CD4-positive, alpha-beta T cell treated with Interferon alpha-2 for 1 hour (primary cell): Measurements from ENCODE around the gene AP2A2.

Experiments
- DNase-seq, 2 donors: peaks; one replicate each; pipeline ENCODE4 v3.0.0-alpha.2; 2020 to 2022

AP2A2 gene

DNA sequence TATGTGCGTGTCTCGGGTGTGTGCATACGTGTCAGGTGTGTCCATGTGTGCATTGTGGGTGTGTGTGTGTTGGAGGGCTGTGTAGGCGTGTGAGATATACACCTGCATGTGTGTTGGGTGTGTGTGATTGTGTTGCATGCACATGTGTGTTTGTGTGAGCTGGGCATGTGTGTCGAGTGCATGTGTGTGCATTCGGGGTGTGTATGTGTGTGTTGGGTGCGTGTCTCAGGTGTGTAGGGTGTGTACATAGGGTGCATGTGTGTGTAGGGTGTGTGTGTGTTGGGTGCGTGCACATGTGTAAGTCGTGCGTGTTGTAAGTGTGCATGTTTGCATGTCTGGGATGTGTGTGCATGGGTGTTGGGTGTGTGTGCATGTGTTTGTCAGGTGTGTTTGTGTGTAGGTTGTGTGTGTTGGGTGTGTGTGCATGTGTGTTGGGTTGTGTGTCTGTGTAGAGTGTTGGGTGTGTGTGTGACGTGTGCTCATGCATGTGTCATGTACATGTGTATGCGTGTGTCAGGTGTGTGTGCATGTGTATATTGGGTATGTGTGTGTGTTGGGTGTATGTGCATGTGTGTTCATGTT, 106.7 kb downstream of the AP2A2 start:
- no peak for DNase-seq

DNA sequence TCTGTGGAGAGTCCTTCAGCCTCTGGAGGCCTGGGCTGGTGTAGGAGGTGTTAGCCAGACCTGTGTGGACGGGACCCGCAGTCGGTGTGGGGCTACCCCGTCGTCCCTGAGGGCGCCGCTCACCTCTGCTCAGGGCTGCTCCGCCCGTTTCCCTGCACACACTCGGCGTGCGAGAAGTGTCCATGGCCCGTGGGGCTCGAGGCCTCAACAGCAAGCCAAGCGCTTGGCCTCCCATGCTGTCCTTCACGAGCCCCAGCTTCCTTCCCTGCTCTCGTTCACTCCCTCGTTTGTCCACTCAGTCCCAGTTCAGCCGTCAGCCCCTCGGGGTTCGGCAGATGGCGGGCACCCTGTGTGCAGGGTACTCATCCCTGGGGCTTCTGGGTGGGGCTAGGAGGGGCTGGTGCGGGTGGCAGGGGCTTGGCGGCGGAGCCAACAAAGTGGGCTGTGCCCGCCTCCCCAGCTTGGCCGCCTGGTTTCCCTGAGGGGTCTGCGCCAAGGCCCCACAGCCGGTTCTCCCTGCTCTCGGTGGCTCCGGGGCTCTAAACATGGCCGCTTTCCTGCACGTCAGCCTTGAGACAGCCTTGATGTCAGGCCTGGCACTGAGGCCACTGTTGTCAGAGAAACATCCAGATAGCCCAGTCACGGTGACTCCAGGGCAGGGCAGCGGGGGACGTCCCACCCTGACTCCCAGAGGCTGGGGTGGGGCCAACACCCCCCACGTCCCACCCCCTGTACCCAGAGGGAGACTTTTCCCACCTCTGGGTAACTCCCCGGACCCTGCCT, 107.5 kb downstream of the AP2A2 start:
- no peak for DNase-seq

DNA sequence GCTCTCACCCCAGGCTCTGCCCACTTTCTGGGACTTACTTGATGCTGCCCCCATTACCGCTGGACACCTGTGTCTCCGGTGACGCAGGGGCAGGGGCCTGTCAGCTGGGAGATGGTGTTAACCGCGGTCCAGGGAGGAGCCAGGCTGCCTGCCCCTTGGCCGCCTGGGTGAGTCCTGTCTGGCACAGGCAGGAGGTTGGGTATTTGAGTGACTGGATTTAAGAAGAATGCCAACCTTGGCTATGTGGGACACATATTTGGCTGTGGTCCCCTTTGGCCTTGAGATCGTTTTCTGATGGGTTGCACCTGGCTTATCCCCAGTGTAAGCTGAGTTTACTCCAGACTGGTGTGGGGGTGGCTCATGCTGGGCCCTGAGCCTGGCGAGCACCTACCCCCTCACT, 108.3 kb downstream of the AP2A2 start:
- DNase-seq: no peak

DNA sequence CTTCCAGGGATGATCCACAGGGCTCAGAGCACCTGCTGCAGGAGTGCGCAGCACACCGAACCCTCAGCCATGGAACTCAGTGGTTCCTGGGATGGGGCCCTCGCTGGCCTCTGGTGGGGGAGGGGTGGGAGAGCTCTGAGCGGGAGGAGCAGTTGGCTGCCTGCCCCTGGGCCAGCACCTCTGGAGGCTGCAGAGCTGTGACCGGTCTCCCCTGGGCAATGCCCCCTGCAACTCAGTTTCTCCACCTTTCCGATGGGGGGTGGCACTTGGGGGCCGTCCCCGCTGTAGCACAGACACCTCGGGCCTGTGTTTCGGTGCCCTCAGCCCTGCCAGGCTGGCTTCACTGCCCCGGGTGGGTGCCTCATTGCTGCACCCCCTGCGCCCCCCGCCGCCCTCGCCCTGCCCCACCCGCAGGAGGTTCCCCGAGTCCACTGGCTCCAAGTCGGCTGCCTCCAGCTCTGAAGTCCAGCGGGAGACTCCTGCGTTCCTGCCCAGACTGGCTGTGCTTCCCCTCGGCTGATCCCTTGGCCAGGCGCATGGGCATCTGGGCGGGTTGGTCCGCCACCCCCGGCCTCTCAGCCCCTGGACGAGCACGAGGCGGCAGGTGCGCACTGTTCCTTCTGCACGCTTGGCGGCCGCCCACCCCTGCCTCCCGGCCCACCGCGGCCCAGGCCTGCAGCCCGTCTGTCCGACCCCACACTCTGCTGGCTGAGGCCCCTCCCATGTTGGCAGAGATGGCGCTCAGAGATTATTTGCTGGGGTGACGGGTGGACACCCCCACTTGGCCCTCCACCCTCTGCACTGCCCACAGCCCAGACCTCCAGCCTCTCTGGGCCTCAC, 109.0 kb downstream of the AP2A2 start:
- no peak for DNase-seq

DNA sequence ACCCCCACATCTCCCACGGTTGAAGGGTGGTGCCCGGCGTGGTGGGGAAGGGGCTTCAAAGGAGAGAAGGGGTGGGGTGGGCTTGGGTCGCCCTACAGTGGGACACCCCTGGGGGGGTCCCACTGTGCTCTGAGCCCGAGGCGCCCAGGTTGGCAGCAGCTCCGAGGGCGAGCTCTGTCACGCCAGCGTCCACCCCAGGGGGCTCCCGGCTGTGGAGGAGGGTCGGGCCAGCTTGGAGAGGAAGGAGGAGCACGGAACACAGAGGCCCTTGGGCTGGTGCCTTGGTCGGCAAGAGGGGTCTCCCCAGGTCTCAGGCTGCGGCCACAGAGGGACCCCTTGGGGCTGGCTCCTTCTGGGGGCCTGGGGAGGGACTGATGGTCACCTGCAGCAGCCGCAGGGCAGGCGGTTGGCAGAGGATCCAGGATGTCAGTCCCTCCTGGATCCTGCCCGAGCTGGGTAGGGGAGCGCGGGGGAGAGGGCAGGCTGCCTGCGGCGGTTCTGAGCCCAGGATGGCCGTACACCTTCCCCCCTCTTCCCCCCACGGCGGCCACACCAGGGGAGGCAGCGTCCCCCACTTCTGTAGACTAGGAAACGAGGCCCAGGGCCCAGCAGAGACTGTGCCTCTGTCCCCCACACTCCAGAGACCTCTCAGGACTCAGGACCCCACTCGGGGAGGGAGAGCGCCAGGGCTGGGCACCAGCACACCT, 110.1 kb downstream of the AP2A2 start:
- no peak for DNase-seq

DNA sequence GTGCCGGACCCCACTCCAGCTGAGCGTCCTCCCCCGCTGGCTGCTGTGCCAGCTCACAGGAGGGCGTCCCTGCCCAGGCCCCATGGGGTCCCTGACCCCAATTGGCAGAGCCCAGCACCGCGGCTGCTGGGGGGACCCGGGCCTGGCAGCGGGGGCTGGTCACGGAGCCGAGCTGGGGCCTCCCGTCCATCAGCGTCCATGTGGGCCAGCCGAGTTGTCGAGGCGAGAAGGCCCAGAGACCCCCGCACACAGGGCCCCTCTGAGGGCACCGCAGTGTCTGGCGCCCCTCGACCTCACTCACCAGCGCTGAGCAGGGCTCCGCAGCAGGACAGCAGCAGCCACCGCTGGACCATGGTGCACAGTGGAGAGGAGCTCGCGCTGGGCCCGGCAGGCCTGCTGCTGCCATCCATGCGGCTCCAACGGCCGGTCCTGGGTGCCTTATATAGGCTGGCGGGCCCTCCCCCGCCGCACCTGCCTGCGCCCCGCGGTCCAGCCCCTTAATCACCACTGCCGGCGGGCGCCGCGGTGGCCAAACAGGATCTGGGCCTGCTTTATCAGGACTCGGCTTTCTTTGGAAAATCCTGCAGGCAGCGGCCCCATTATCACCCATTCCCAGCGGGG, 110.7 kb downstream of the AP2A2 start, which contains the start of gene MUC6:
Gene MUC6, minus strand, starts transcription at position 416 of the 621 bp plus-strand sequence. Its CDS starts 63 bp downstream, at position 353.
- no peak for DNase-seq

DNA sequence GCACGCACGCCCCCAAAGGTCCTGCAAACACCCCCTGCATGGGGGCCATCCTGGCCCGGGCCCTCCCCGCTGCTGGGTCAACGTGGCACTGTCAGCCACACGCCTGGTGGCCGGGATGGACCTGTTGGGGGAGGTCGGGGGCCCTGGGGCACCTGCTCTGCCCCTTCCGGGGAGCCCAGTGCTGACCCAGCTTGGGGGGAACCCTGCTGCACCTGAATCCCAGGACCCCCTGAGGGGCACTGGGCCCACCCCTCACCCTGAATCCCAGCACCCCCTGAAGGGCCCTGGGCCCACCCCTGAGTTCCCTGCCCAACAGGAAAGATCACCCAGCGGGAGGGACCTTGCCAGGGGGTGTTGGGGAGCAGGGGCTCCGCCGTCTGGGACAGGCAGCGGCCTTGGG, 111.3 kb downstream of the AP2A2 start:
- DNase-seq: no peak

DNA sequence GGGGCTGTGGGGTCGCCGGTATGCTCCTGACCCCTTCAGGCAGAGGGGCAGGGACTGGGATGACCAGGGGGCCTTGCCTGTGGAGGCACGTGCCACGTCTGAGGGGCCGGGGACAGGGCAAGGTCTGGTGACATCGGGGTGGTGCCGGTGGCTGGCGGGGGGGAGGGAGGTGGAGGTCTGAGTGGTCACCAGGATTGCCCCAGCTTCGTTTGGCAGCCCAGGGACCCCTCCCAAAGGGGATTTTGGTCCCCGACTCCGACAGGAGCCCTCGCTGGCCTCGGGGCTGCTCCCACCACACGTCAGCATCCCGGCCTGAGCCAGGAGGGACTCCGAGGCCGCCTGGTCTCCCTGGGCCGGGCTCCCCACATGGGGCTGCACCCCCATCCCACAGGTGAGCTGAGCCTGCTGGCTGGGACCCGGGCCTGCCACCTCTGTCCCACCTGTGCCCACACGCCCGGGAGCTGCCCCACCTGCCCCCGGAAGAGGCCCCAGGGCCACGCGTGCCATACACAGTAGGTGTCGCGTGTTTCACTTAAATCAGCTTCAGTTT, 111.9 kb downstream of the AP2A2 start:
- DNase-seq: no peak

DNA sequence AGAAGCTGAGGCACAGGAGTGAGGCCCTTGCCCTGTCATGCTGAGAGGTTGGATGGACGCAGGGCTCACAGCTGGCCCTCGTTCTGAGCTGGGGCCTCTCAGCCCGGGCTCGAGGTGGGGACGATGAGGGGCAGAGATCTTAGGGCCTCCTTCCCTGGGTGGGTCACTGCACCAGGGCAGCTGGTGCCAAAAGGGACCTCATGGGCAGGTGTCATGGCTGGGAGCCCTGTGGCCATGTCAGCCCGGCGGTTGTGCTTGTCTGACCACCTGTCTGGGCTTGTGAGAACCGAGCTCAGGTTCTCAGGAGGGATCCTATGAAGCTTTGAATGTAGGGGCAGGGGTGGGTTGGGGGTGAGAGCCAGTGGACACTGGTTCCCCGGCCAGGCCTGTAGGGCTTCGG, 112.7 kb downstream of the AP2A2 start:
- DNase-seq: no peak

DNA sequence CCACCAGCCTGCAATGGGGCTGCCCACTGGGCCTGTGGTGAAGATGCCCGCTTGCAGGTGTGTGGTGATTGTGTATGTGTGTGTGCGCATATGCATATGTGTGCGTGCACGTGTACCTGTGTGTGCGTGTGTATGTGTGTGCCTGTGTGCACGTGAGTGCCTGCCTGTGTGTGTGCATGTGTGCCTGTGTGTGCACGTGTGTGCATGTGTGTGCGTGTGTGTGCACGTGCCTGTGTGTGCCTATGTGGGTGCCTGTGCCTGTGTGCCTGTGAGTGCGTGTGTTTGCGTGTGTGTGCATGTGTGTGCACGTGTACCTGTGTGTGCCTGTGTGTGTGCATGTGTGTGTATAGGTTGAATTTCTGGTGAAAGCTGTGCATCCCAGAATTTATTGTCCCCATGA, 113.3 kb downstream of the AP2A2 start:
- no peak for DNase-seq

DNA sequence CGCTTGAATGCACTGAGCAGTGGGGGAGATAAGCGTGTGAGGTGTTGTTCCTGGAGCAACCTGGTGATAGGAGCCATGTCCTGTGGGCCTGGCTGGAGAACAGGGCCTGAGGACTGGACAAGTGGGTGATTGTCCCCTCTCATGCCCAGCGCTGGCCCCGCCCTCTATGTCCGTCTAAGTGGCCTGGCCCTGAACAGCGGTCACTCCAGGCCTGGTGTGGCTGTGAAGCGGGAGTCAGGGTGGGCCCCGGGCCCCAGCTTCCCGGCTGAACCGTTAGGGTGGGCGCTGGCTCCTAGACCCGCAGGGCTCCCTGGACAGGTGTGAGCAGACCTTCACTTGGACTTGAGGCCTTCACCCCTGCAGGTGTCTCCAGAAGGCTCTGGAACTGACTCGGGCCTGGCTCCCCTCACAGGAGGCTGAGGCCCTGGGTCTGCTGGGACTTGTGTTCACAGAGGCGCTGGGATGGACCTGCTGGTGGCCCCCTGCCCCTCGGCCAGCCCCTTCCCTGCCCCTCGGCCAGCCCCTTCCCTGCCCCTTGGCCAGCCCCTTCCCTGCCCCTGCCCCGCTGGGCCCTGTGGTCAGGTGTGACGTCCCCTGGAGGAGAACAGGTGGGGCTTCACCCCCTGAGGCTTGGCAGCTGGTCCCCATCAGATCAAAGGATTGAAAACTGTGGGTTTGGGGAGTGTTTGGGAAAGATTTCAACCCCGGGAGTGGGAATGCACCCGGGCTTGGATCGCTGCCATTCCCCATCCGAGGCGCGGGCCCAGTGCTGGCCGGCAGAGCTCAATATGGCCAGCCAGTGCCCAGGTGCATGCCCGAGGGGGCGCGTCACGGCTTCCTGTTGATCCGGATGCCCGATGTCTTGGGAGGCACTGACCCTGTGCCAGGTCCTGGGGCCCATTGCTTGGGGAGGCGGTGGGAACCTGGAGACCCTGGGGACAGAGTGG, 114.1 kb downstream of the AP2A2 start:
- no peak for DNase-seq

DNA sequence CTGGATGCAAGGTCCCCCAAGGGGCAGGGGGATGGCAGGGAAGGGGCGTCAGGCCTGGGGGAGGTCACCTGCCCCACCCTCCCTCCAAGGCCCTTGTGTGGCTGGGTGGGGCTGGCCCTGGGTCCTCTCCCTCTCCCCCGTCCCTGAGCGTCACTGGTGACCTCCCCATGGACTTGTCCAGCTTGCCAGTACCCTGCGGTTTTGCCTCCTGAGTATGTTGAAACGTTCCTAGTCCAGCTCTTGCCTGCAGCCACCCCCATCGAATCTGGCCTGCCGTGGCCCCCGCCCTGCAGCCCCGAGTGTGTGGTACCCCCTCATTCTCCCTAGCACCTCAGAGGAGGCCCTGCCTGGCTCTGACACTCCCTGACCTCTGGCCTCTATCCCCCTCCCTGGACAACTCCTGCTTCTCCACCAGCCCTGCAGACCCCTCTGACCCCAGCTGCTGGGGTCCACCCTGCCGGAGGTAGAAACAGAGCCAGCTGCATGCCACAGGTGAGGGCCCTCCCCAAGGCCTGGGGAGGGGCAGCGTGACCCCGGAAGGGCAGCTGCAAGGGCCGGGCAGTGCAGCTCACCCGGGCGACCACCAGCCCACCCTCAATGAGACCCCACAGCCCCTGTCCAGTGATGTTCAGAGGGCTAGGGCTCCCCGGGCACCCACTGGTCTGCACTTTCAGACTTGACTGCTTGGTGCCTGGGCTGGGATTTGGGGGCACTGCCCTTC, 114.9 kb downstream of the AP2A2 start:
- DNase-seq: no peak

DNA sequence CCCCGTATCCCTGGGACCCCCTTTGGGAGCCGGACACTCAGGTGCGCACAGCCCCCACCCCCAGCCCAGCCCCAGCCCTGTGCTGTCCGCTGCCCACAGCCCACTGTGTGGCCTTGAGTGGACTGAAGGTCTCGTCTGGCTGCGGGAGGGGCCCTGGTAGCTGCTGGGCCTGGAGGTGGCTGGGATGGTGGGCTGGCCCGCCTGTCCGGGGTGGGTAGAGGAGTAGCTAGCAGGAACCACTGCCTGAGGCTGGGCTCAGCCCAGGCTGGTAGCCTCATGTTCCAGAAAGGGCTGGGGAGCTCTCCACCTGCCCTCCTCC, 115.4 kb downstream of the AP2A2 start:
- DNase-seq: no peak

DNA sequence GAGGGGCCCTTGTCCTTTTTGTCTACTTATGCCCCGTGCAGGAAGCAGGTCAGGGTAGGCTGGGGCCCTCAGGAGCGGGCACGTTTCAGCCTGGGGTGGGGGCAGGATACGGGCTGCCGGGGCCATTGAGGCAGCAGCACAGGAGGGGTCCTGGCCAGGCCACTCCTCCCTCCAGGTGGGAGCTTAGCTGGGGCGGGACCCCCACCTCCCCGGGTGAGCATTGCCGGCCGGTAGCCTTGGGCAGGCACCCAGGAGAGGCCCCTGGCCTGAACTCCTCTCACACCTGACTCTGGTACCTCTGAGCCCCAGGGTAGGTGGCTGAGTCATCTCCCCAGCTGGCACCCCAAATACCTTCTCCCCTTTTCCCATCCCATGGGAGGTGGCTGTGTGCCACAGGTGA, 115.8 kb downstream of the AP2A2 start:
- DNase-seq: no peak

DNA sequence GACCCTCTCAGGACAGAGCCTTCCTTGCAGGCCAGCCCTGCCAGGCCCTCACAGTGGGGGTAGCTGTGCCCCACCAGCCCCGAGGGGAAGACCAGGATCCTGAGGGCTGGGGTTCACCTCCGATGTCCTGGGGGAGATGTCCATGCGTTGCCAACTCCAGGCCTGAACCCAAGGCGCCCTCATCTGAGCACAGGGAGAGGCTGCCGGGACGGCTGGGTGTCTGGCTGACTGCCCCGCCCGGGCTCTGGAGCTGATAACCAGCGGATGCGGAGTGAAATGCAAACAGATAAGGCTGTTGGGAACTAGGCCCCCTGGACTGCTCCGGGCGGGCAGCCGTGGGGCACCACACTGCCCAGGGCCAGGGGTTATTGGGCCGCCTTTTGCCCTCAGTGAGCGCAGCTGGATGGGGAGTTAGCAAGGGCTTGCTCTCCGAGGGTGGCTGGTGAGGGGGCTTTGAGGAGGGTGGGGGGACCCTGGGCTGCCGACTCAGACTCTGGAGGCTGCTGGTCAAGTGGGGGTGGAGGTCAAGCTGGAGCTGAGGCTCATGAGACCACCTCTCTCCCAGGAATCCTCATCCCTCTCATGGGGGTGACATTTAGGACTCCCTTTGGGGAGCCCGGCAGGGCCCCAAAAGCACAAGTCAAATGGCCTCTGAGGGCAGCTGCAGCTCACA, 116.4 kb downstream of the AP2A2 start:
- DNase-seq: no peak

DNA sequence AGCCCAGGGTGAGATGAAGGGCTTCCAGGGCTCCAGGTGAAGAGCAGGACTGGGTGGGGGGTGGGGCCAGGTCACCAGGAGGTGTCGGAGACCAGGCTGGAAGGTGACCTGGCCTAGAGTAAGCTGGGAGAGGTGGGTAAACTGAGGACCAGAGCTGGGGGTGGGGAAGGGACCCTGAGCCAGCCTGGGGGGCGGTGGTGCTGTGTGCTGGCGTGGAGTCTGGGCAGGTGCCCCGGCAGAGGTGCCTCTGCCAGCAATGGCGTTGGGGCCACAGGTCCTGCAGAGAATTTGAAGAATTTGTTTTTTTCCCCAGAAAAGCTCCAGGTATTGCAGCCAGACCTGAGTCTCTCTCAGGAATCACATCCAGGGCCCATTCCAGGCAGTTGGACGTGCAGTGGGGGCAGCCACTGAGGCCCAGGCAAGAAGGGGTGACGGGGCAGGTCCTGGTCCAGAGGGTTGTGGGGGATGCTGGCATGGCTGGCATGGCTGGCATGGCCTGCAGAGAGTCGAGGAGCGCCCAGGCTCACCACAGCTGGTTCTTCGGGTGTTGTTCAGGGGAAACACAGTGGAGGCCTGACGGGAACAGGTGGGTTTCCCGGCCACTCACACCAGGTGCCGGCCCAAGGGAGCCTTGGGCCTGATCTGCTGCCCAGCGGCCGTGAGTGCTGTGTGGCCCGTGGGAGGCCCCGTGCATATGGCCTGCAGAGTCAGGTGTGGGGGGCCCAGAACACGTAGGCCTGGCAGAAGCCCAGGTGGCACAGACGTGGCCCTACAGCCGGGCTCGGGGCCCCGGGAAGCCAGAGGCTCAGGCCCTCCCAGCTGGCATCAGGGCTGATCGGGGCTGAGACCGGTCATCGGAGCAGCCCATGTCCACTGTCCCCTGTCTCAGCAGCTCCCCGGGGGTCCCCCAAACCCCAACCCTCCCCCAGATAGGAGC, 117.2 kb downstream of the AP2A2 start:
- no peak for DNase-seq

DNA sequence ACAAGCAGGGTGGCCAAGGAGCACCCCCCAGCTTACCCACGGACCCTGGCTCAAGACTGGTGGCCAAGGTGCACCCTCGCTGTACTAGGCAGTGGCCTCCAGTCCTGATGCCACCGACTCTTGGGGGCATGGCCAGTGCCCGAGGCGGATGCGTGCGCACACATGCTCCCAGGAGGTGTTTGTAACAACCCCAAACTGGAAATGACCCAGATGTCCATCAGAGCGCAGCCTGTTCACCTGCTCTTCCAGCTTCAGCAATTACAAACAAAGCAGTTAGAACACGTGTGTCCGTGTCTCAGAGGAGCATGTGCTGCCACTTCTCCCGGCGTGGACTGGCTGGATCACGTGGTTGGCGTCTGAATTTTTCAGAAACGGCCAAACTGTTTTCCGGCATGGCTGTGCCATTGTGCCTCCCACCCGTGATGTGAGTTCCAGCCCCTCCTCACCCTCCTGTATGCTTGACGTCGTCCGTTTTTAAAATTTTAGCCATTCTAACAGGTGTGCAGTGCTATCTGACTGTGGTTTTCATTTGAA, 118.0 kb downstream of the AP2A2 start:
- DNase-seq: no peak

DNA sequence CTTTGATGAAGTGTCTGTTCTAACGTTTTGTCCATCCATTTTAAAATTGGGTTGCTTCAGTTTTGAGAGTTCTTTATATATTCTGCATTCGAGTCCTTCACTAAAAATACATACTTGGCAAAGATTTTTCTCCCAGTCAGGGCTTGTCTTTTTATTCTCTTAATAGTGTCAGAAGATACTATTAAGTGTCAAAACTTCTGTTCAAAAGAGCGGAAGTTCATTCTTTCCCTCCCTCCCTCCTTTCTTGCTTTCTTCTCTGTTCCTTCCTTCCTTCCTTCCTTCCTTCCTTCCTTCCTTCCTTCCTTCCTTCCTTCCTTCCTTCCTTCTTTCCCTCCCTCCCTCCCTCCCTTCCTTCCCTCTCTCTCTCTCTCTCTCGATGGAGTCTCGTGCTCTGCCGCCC, 118.5 kb downstream of the AP2A2 start:
- DNase-seq: no peak
